ENCODE measurements around the gene RBBP8NL. TPM values are rescaled to one million over a fixed set of nuclear protein-coding genes. Genes with fewer than 3 reads are reported as not detected.

RBBP8NL gene
- total and polyA plus RNA-seq, 2 of the 8 experiments (the other 6 are each of a cell fraction or from before 2014, with no cell fraction given), result 0.43 to 0.48 TPM

DNA sequence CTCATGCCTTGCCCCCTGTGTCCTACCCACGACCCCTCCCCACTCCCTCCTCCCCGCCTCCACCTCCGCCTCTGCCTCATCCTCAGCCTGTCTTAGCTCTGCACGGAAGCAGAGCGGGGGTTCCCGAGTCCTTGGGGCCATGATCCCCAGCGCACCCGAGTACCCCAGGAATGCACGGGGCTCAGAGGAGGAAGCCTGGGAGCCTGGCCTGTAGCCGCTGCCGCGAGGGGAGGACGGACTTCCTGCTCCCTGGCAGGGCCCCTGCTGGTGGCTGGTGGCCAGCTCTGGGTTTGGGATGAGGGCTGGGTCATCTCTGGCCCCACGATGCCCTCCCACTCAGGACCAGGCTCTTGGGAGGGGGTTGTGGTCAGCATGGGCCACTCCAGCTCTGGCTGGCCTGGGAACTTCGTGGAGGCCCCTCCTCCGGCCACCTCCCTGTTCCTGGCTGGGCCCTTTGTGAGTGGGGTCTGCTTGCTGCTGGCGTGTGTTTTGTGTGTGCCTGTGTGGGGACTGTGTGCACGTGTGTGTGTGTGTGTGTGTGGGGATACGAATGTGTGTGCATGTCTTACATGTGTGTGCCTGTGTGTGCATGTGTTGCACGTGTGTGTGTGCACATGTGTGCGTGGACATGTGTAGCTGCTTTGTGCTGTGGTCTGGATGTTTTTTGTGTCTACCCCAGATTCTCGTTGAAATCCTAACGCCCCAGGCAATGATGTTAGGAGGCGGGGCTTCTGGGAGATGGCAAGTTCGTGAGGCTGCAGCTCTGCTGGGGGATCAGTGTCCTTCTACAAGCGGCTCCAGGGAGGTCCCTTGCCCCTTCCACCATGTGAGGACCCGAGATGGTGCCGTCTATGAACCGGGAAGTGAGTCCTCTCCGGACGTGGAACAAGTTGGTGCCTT, 1.3 kb upstream of the RBBP8NL start (continued):
- TF ChIP-seq FOSL1 (IDR thresholded peaks at IDR 0.05; ENCODE audit: insufficient read depth, low read depth, low read length), result no peak

All from H1 (cell line).